Measurements from ENCODE around the gene WDR88.

The WDR88 gene

GRCh38 chr19:33167438-33167837, 35.5 kb downstream of the WDR88 start:
- H3K27me3 ChIP-seq (ENCODE audit: insufficient read depth, low read depth, severe bottlenecking), result no peaks in the 10 kb centered on the region
- no peaks in the 10 kb centered on the region for H3K36me3 ChIP-seq
- no peak overlapping the region for H3K27ac ChIP-seq
- no peak for TF ChIP-seq CTCF (IDR thresholded peaks at IDR 0.05; ENCODE audit: low read depth, low read length)
- peaks cover 2% of the 10 kb centered on the region for H3K9me3 ChIP-seq (ENCODE audit: severe bottlenecking)
- H3K4me3 ChIP-seq (ENCODE audit: low read depth, low read length), result no peak overlapping the region
- no peak for DNase-seq

- H3K27me3 ChIP-seq (ENCODE audit: insufficient read depth, low read depth, severe bottlenecking), result no peaks in the 10 kb centered on the region
- peaks cover 2% of the 10 kb centered on the region for H3K9me3 ChIP-seq (ENCODE audit: severe bottlenecking)
- H3K4me3 ChIP-seq (ENCODE audit: low read depth, low read length), result no peak overlapping the region
- no peaks in the 10 kb centered on the region for H3K36me3 ChIP-seq
- no peak overlapping the region for H3K27ac ChIP-seq
- no peak for TF ChIP-seq CTCF (IDR thresholded peaks at IDR 0.05; ENCODE audit: low read depth, low read length)
- no peak for DNase-seq
Measured at GRCh38 chr19:33168528-33168927, 36.6 kb downstream of the WDR88 start.

GRCh38 chr19:33171222-33171795, 39.4 kb downstream of the WDR88 start:
- TF ChIP-seq CTCF (IDR thresholded peaks at IDR 0.05; ENCODE audit: low read depth, low read length), result no peak
- Histone ChIP-seq H3K27ac (no peak overlapping the region), H3K36me3 (no peaks in the 10 kb centered on the region), H3K27me3 (ENCODE audit: insufficient read depth, low read depth, severe bottlenecking) (no peaks in the 10 kb centered on the region), H3K4me3 (ENCODE audit: low read depth, low read length) (no peak overlapping the region), H3K9me3 (ENCODE audit: severe bottlenecking) (peaks cover 2% of the 10 kb centered on the region)
- DNase-seq, result no peak

- H3K4me3 ChIP-seq (ENCODE audit: low read depth, low read length), result no peak overlapping the region
- H3K27me3 ChIP-seq (ENCODE audit: insufficient read depth, low read depth, severe bottlenecking), result no peaks in the 10 kb centered on the region
- no peaks in the 10 kb centered on the region for H3K36me3 ChIP-seq
- TF ChIP-seq CTCF (IDR thresholded peaks at IDR 0.05; ENCODE audit: low read depth, low read length), result no peak
- peaks cover 2% of the 10 kb centered on the region for H3K9me3 ChIP-seq (ENCODE audit: severe bottlenecking)
- no peak for DNase-seq
- no peak overlapping the region for H3K27ac ChIP-seq
Measured at GRCh38 chr19:33171916-33172359, 40.0 kb downstream of the WDR88 start.

- TF ChIP-seq CTCF (IDR thresholded peaks at IDR 0.05; ENCODE audit: low read depth, low read length), result no peak
- no peak overlapping the region for H3K27ac ChIP-seq
- H3K9me3 ChIP-seq (ENCODE audit: severe bottlenecking), result no peaks in the 10 kb centered on the region
- H3K27me3 ChIP-seq (ENCODE audit: insufficient read depth, low read depth, severe bottlenecking), result no peaks in the 10 kb centered on the region
- no peak for DNase-seq
- no peak overlapping the region for H3K4me3 ChIP-seq (ENCODE audit: low read depth, low read length)
- no peaks in the 10 kb centered on the region for H3K36me3 ChIP-seq
Measured at GRCh38 chr19:33174186-33174585, 42.3 kb downstream of the WDR88 start.

- no peaks in the 10 kb centered on the region for H3K9me3 ChIP-seq (ENCODE audit: severe bottlenecking)
- no peak overlapping the region for H3K4me3 ChIP-seq (ENCODE audit: low read depth, low read length)
- H3K27ac ChIP-seq, result no peak overlapping the region
- TF ChIP-seq CTCF (IDR thresholded peaks at IDR 0.05; ENCODE audit: low read depth, low read length), result no peak
- no peak for DNase-seq
- no peaks in the 10 kb centered on the region for H3K36me3 ChIP-seq
- no peaks in the 10 kb centered on the region for H3K27me3 ChIP-seq (ENCODE audit: insufficient read depth, low read depth, severe bottlenecking)
Measured at GRCh38 chr19:33175156-33175782, 43.4 kb downstream of the WDR88 start.
